Spleen (tissue), 7 donors: Measurements from ENCODE around the gene CYS1.

Experiments used
- CTCF ChIP-seq, 11 experiments: fragments of 200-600 bp in 7 of 11; fragments of 450-650 bp in 4 of 11; sonication (generic) in 4 of 11; IDR thresholded peaks in 8 of 11; conservative IDR thresholded peaks in 3 of 11; 1 replicate in 7 of 11; 2 replicates in 4 of 11; pipeline versions ENCODE4 v1.4.0 to v1.8.0; 2016 to 2021; ENCODE audit warnings: antibody characterized with exemption in 11 of 11, inconsistent platforms in 4 of 11, mild to moderate bottlenecking in 1 of 11
- POLR2A ChIP-seq, 3 donors: fragments of 450-650 bp; IDR thresholded peaks; one replicate each; pipeline ENCODE4 v1.5.1; 2017; ENCODE audit warnings: antibody characterized with exemption in 3 of 3, mild to moderate bottlenecking in 1 of 3
- donor health status: DM: no; HTN: no; CAD: no; lungs with moderate emphysema.
- donor health status: DM: no; HTN: no; CAD: no.
- donor health status: DM: no; HTN: no; CAD: no.

GRCh38 chr2:10007921-10008808, 72.0 kb downstream of the CYS1 start:
- no peak for TF ChIP-seq POLR2A (IDR thresholded peaks at IDR 0.05)
- TF ChIP-seq CTCF (IDR thresholded peaks at IDR 0.05 in 8 of 11, conservative IDR thresholded peaks at IDR 0.05 in 3 of 11) = no peak
